ENCODE results near the gene CHCHD4. TPM values are rescaled to one million over a fixed set of nuclear protein-coding genes. Genes with fewer than 3 reads are reported as not detected.

CHCHD4 gene
- total and polyA plus RNA-seq, 9 donors, result 10.1 to 22.2 (median 12.2) TPM

DNA sequence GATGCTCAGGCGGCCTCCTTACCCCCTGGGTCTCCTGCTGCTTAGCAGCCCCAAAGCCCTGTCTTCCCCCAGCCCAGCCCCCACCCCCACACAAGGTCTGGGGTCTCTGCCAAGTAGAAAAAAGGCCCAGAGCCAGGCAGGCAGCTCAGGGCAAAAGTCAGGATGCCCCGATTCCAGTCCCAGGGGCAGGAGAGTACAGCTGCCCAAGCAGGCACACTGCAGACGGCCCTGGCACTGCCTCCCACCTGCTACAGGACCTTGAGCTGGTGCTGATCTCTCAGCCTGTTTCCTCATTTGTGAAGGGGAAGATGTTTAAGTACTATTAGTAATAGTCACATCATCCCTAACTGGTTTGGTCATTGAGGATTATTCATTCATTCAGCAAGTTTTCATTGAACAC, 12.8 kb upstream of the CHCHD4 start:
- H3K36me3 ChIP-seq, result no peaks in the 10 kb centered on the region
- intact Hi-C loops (cut with DNase I), result no loop called here
- WGBS, 3 donors, result 25 to 52% (median 39%) methylated on average over 3 of the region's 3 CpGs
- no peak for DNase-seq
- no peak for TF ChIP-seq POLR2A (IDR thresholded peaks at IDR 0.05)
- TF ChIP-seq EP300 (IDR thresholded peaks at IDR 0.05), result no peak
- no peak for TF ChIP-seq CTCF (IDR thresholded peaks at IDR 0.05)
- H3K27me3 ChIP-seq, result no peaks in the 10 kb centered on the region
- H3K4me1 ChIP-seq (ENCODE audit: insufficient read depth), result peaks cover 2% of the 10 kb centered on the region
- H3K27ac ChIP-seq, result no peak overlapping the region
- H3K9me3 ChIP-seq, result no peaks in the 10 kb centered on the region
- no peak overlapping the region for H3K4me3 ChIP-seq

- TF ChIP-seq EP300 (IDR thresholded peaks at IDR 0.05) (no peak), POLR2A (IDR thresholded peaks at IDR 0.05) (no peak), CTCF (IDR thresholded peaks at IDR 0.05) (no peak)
- Histone ChIP-seq H3K27ac (no peak overlapping the region), H3K36me3 (no peaks in the 10 kb centered on the region), H3K4me1 (ENCODE audit: insufficient read depth) (peaks cover 2% of the 10 kb centered on the region), H3K9me3 (no peaks in the 10 kb centered on the region), H3K4me3 (no peak overlapping the region), H3K27me3 (no peaks in the 10 kb centered on the region)
- 67 to 81% (median 77%) methylated on average over 3 of the region's 3 CpGs for WGBS, 3 donors
- no peak for DNase-seq
- intact Hi-C loops (cut with DNase I), result no loop called here
These were observed 12.3 kb upstream of the CHCHD4 start for GRCh38 chr3:14137004-14137403.

DNA sequence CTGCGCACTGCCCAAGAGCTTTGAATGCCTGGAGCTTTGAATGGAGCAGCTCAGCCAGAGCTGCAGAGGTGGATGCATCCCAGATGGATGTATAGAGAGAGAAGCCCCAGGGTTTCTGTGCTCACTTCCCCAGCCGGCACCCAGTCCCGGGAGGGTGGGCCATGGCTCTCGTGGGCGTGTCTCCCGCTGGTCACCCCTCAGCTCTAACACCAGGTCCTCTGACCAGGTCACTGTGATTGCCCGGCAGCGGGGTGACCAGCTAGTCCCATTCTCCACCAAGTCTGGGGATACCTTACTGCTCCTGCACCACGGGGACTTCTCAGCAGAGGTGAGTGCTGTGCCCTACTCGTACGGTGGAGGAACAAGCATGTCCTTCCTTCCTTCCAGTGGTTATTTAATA, 10.9 kb upstream of the CHCHD4 start:
- no peak overlapping the region for H3K27ac ChIP-seq
- TF ChIP-seq POLR2A (IDR thresholded peaks at IDR 0.05) (no peak), CTCF (IDR thresholded peaks at IDR 0.05) (no peak), EP300 (IDR thresholded peaks at IDR 0.05) (no peak)
- no peaks in the 10 kb centered on the region for H3K9me3 ChIP-seq
- 84 to 93% (median 85%) methylated on average over 11 of the region's 11 CpGs for WGBS, 3 donors
- H3K4me3 ChIP-seq, result no peak overlapping the region
- no peak for DNase-seq
- no peaks in the 10 kb centered on the region for H3K36me3 ChIP-seq
- no peaks in the 10 kb centered on the region for H3K27me3 ChIP-seq
- peaks cover 2% of the 10 kb centered on the region for H3K4me1 ChIP-seq (ENCODE audit: insufficient read depth)
- intact Hi-C loops (cut with DNase I), result no loop called here

GRCh38 chr3:14134291-14134690, 9.6 kb upstream of the CHCHD4 start:
- no peaks in the 10 kb centered on the region for H3K27me3 ChIP-seq
- no peak for TF ChIP-seq CTCF (IDR thresholded peaks at IDR 0.05)
- no peak for TF ChIP-seq POLR2A (IDR thresholded peaks at IDR 0.05)
- TF ChIP-seq EP300 (IDR thresholded peaks at IDR 0.05), result no peak
- H3K36me3 ChIP-seq, result no peaks in the 10 kb centered on the region
- intact Hi-C loops (cut with DNase I), result no loop called here
- peaks cover 2% of the 10 kb centered on the region for H3K4me1 ChIP-seq (ENCODE audit: insufficient read depth)
- WGBS, 3 donors, result 82 to 86% (median 84%) methylated on average over 6 of the region's 6 CpGs
- DNase-seq, result no peak
- no peak overlapping the region for H3K4me3 ChIP-seq
- H3K27ac ChIP-seq, result no peak overlapping the region
- no peaks in the 10 kb centered on the region for H3K9me3 ChIP-seq

DNA sequence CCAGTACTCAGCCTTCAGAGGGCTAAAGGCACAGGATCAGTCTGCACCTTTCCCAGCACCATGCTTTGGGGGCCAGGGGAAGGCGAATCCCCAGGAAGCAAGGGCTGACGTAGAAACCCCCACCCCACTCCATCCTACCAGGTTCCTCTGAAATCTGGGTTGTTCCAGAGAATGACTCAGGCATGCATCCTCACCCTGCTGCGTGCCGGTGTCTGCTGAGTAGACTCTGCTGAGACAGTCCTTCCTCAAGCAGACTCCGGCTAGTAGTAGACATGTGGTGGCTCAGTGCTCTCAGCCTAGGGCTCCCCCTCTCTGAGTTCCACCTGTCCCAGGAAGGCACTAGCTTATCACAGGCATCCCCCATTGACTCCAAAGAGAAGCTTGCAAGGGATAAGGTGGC, 9.2 kb upstream of the CHCHD4 start:
- Histone ChIP-seq H3K27me3 (no peaks in the 10 kb centered on the region), H3K4me3 (no peak overlapping the region), H3K36me3 (no peaks in the 10 kb centered on the region), H3K9me3 (no peaks in the 10 kb centered on the region), H3K27ac (no peak overlapping the region), H3K4me1 (ENCODE audit: insufficient read depth) (peaks cover 2% of the 10 kb centered on the region)
- DNase-seq, result no peak
- intact Hi-C loops (cut with DNase I), result no loop called here
- 91 to 97% (median 95%) methylated on average over 5 of the region's 5 CpGs for whole genome bisulfite sequencing, 3 donors
- TF ChIP-seq EP300 (IDR thresholded peaks at IDR 0.05) (no peak), POLR2A (IDR thresholded peaks at IDR 0.05) (no peak), CTCF (IDR thresholded peaks at IDR 0.05) (no peak)

All from ovary (tissue), 9 donors.